SH-SY5Y (cell line): ENCODE measurements around the gene LRP1-AS.

Experiments
- GATA2 ChIP-seq: IDR thresholded peaks from 2 replicates; pipeline ENCODE4 v1.6.1; 2011; ENCODE audit warnings: mild to moderate bottlenecking, low read depth, low read length
- GATA3 ChIP-seq: IDR thresholded peaks from 2 replicates; pipeline ENCODE4 v1.6.1; 2011; ENCODE audit warnings: low read depth, mild to moderate bottlenecking, low read length, moderate library complexity

DNA sequence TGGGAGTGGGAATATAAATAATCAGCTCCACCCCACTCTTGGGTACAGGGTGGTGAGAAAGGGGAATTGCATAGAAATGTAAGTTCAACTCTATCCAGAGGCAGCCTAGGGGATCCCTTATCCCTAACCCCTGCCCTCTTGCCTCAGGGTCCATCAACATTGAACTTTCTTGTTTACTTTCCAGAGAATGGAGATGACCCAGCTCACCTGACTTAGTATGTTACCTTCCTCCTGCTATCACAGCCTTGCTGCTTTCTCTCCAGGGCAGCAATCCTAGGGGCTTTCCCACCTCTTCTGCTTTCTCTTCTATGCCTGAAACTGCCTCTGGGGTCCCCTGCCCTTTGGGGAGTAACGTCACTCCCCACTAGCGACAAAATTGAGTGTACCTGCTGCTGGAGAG is 16.5 kb downstream of the LRP1-AS start:
- TF ChIP-seq GATA2 (no peak), GATA3 (no peak)
